Prostate gland (tissue), 2 donors: Measurements from ENCODE around the gene GALNT2. TPM values are rescaled to one million over a fixed set of nuclear protein-coding genes. Genes with fewer than 3 reads are reported as not detected.

Experiments
- DNase-seq: peaks from one replicate; pipeline ENCODE4 v3.0.0-alpha.2; 2019; ENCODE audit warnings: low spot score
- H3K27ac ChIP-seq, 2 donors: fragments of 200-600 bp; sonication (generic); 2 replicates each; pipeline ENCODE4 v1.5.1; 2017 to 2019
- H3K27me3 ChIP-seq: fragments of 200-600 bp; sonication (generic); replicated peaks from 2 replicates; pipeline ENCODE4 v1.5.1; 2019; ENCODE audit not compliant: insufficient read depth
- H3K36me3 ChIP-seq, 2 donors: fragments of 200-600 bp; sonication (generic); 1 replicate in 1 of 2; 2 replicates in 1 of 2; pipeline versions ENCODE4 v1.5.1 to v1.8.1; 2017 to 2019
- H3K4me1 ChIP-seq: fragments of 200-600 bp; sonication (generic); replicated peaks from 2 replicates; pipeline ENCODE4 v1.5.1; 2019
- H3K4me3 ChIP-seq, 2 donors: fragments of 200-600 bp; sonication (generic); 2 replicates each; pipeline ENCODE4 v1.5.1; 2017 to 2019
- H3K9me3 ChIP-seq: fragments of 200-600 bp; sonication (generic); 2 replicates; pipeline ENCODE4 v1.5.1; 2017
- CTCF ChIP-seq, 4 experiments: fragments of 200-600 bp in 2 of 4; fragments of 450-650 bp in 2 of 4; sonication (generic) in 2 of 4; IDR thresholded peaks; 1 replicate in 3 of 4; 2 replicates in 1 of 4; pipeline ENCODE4 v1.5.1; 2016 to 2019; ENCODE audit warnings: antibody characterized with exemption in 4 of 4, mild to moderate bottlenecking in 2 of 4, moderate library complexity in 2 of 4
- POLR2A ChIP-seq: fragments of 450-650 bp; IDR thresholded peaks from one replicate; pipeline ENCODE4 v1.6.1; 2016; ENCODE audit warnings: antibody characterized with exemption, mild to moderate bottlenecking
- POLR2AphosphoS5 ChIP-seq: sonication (generic); formaldehyde crosslinking; IDR thresholded peaks from one replicate; pipeline ENCODE4 v1.6.1; 2017; ENCODE audit warnings: antibody characterized with exemption
- WGBS: methylation state at CpG from one replicate; pipeline ENCODE4 v1.1.5; 2018; 5-methylcytosine and 5-hydroxymethylcytosine counted together
- intact Hi-C: fragments of 100-400 bp; cut with DNase I; formaldehyde crosslinking; loops from one replicate; pipeline ENCODE4 v1.14.2; 2022
- total RNA-seq, 2 donors: library from RNA; depleted of rRNA; stranded (reverse); fragments of >200 nt; gene quantifications; one replicate each; pipeline ENCODE4 v1.1.0, GENCODE V29; 2016

GALNT2 gene
- total RNA-seq, 2 donors from 2014 or later = 34.1 to 125 TPM

- Histone ChIP-seq H3K27ac (peak overlapping the region; percentile 57 to 60), H3K4me1 (peaks cover 13% of the 10 kb centered on the region), H3K9me3 (no peaks in the 10 kb centered on the region), H3K4me3 (no peak overlapping the region), H3K27me3 (no peaks in the 10 kb centered on the region), H3K36me3 (no peaks in the 10 kb centered on the region)
- intact Hi-C loops = no loop called here
- TF ChIP-seq CTCF (IDR thresholded peaks at IDR 0.05) (no peak), POLR2AphosphoS5 (no peak), POLR2A (no peak)
- WGBS = 56% methylated on average over 12 of the region's 12 CpGs
- DNase-seq = no peak
Observed at GRCh38 chr1:230105245-230105753, 38.3 kb downstream of the GALNT2 start.

- Histone ChIP-seq H3K27ac (peak overlapping the region; percentile 57 to 60), H3K4me1 (peaks cover 13% of the 10 kb centered on the region), H3K36me3 (no peaks in the 10 kb centered on the region), H3K9me3 (no peaks in the 10 kb centered on the region), H3K4me3 (no peak overlapping the region), H3K27me3 (no peaks in the 10 kb centered on the region)
- WGBS = 66% methylated on average over 10 of the region's 10 CpGs
- DNase-seq = no peak
- intact Hi-C loops = no loop called here
- TF ChIP-seq POLR2A (no peak), POLR2AphosphoS5 (no peak), CTCF (IDR thresholded peaks at IDR 0.05) (no peak)
Observed at GRCh38 chr1:230105754-230106625, 39.0 kb downstream of the GALNT2 start.

- no peak overlapping the region for H3K27ac ChIP-seq
- no peaks in the 10 kb centered on the region for H3K9me3 ChIP-seq
- no peak for DNase-seq
- TF ChIP-seq POLR2AphosphoS5 (no peak), POLR2A (no peak), CTCF (IDR thresholded peaks at IDR 0.05) (no peak)
- peaks cover 13% of the 10 kb centered on the region for H3K4me1 ChIP-seq
- 76% methylated on average over 6 of the region's 6 CpGs for WGBS
- no peaks in the 10 kb centered on the region for H3K27me3 ChIP-seq
- H3K4me3 ChIP-seq = no peak overlapping the region
- intact Hi-C loops = no loop called here
- no peaks in the 10 kb centered on the region for H3K36me3 ChIP-seq
Observed at GRCh38 chr1:230107941-230108340, 40.9 kb downstream of the GALNT2 start.

GRCh38 chr1:230108580-230108979 is 41.5 kb downstream of the GALNT2 start:
- H3K36me3 ChIP-seq = no peaks in the 10 kb centered on the region
- no peaks in the 10 kb centered on the region for H3K27me3 ChIP-seq
- no peak for DNase-seq
- no peaks in the 10 kb centered on the region for H3K9me3 ChIP-seq
- no peak overlapping the region for H3K4me3 ChIP-seq
- H3K4me1 ChIP-seq = peaks cover 13% of the 10 kb centered on the region
- no peak overlapping the region for H3K27ac ChIP-seq
- intact Hi-C loops = no loop called here
- no peak for TF ChIP-seq POLR2A
- no peak for TF ChIP-seq POLR2AphosphoS5
- no peak for TF ChIP-seq CTCF (IDR thresholded peaks at IDR 0.05)
- 96% methylated on average over 12 of the region's 12 CpGs for WGBS

- Histone ChIP-seq H3K4me3 (no peak overlapping the region), H3K4me1 (peaks cover 11% of the 10 kb centered on the region), H3K27me3 (no peaks in the 10 kb centered on the region), H3K36me3 (no peaks in the 10 kb centered on the region), H3K9me3 (no peaks in the 10 kb centered on the region), H3K27ac (no peak overlapping the region)
- DNase-seq = no peak
- intact Hi-C loops = no loop called here
- no peak for TF ChIP-seq POLR2AphosphoS5
- no peak for TF ChIP-seq CTCF (IDR thresholded peaks at IDR 0.05)
- no peak for TF ChIP-seq POLR2A
- WGBS = 93% methylated on average over 11 of the region's 11 CpGs
Observed at GRCh38 chr1:230109066-230109465, 42.0 kb downstream of the GALNT2 start.
